ENCODE data around the gene ROBO4. TPM values are rescaled to one million over a fixed set of nuclear protein-coding genes. Genes with fewer than 3 reads are reported as not detected.

The ROBO4 gene
- total RNA-seq, 6 experiments from 2014 or later, result 3.6 to 18.8 (median 9.0) TPM

GRCh38 chr11:124893781-124894401 lies 3.8 kb downstream of the ROBO4 start:
- H3K27ac ChIP-seq, result no peak overlapping the region
- WGBS (ENCODE audit: insufficient coverage, low coverage, low lambda C conversion rate, missing lambda C conversion rate), result 0% methylated on average over 1 of the region's 14 CpGs
- intact Hi-C loops (cut with DNase I), result no loop called here

GRCh38 chr11:124892750-124893454 lies 4.8 kb downstream of the ROBO4 start:
- Histone ChIP-seq H3K9me3 (no peaks in the 10 kb centered on the region), H3K27me3 (no peaks in the 10 kb centered on the region), H3K27ac (no peak overlapping the region), H3K4me3 (no peak overlapping the region), H3K36me3 (no peaks in the 10 kb centered on the region), H3K4me1 (no peaks in the 10 kb centered on the region)
- TF ChIP-seq POLR2A (IDR thresholded peaks at IDR 0.05), result no peak
- TF ChIP-seq CTCF (IDR thresholded peaks at IDR 0.05), result no peak
- DNase-seq (peak in 2 of 3 donors; percentile 41 to 52), ATAC-seq (peak; percentile 46 to 52 (median 50))
- intact Hi-C loops (cut with DNase I), result no loop called here
- WGBS (ENCODE audit: insufficient coverage, low coverage, low lambda C conversion rate, missing lambda C conversion rate), result 70% methylated on average over 8 of the region's 9 CpGs

More at GRCh38 chr11:124893781-124894401, 3.8 kb downstream of the ROBO4 start:
- no peaks in the 10 kb centered on the region for H3K9me3 ChIP-seq
- DNase-seq (no peak), ATAC-seq (no peak)
- no peaks in the 10 kb centered on the region for H3K27me3 ChIP-seq
- no peaks in the 10 kb centered on the region for H3K4me1 ChIP-seq
- no peak for TF ChIP-seq POLR2A (IDR thresholded peaks at IDR 0.05)
- no peak for TF ChIP-seq CTCF (IDR thresholded peaks at IDR 0.05)
- no peaks in the 10 kb centered on the region for H3K36me3 ChIP-seq
- H3K4me3 ChIP-seq, result no peak overlapping the region

GRCh38 chr11:124892146-124892545 lies 5.5 kb downstream of the ROBO4 start:
- Histone ChIP-seq H3K4me1 (no peaks in the 10 kb centered on the region), H3K27me3 (no peaks in the 10 kb centered on the region), H3K27ac (no peak overlapping the region), H3K9me3 (no peaks in the 10 kb centered on the region), H3K36me3 (no peaks in the 10 kb centered on the region), H3K4me3 (no peak overlapping the region)
- TF ChIP-seq CTCF (IDR thresholded peaks at IDR 0.05) (no peak), POLR2A (IDR thresholded peaks at IDR 0.05) (no peak)
- intact Hi-C loops (cut with DNase I), result no loop called here
- DNase-seq (peak in 1 of 3 donors; percentile 11), ATAC-seq (no peak)
- WGBS (ENCODE audit: insufficient coverage, low coverage, low lambda C conversion rate, missing lambda C conversion rate), result no CpG with 5 or more reads among the region's 2 CpGs

- DNase-seq (peak in 1 of 3 donors; percentile 45), ATAC-seq (no peak)
- 57% methylated on average over 8 of the region's 12 CpGs for WGBS (ENCODE audit: insufficient coverage, low coverage, low lambda C conversion rate, missing lambda C conversion rate)
- TF ChIP-seq CTCF (IDR thresholded peaks at IDR 0.05), result no peak
- TF ChIP-seq POLR2A (IDR thresholded peaks at IDR 0.05), result no peak
- Histone ChIP-seq H3K27me3 (no peaks in the 10 kb centered on the region), H3K4me3 (no peak overlapping the region), H3K4me1 (no peaks in the 10 kb centered on the region), H3K27ac (no peak overlapping the region), H3K36me3 (no peaks in the 10 kb centered on the region), H3K9me3 (no peaks in the 10 kb centered on the region)
- intact Hi-C loops (cut with DNase I), result no loop called here
Observed at GRCh38 chr11:124891373-124891861, 6.2 kb downstream of the ROBO4 start.

Measured in right lobe of liver (tissue), 6 donors.